GM21360 (cell line): ENCODE results near the gene NAALAD2.
"Not testable (repeated sequence)": the region's sequence is repeated elsewhere in the genome, so short reads cannot be mapped to it uniquely, and the experiment has no call there.

ENCODE experiments used
- ATAC-seq: cut with Tn5 transposase; IDR thresholded peaks from one replicate; pipeline ENCODE4 v1.9.1; 2021; ENCODE audit warnings: mild to moderate bottlenecking, moderate library complexity; ENCODE audit not compliant: unreplicated experiment

NAALAD2 gene

DNA sequence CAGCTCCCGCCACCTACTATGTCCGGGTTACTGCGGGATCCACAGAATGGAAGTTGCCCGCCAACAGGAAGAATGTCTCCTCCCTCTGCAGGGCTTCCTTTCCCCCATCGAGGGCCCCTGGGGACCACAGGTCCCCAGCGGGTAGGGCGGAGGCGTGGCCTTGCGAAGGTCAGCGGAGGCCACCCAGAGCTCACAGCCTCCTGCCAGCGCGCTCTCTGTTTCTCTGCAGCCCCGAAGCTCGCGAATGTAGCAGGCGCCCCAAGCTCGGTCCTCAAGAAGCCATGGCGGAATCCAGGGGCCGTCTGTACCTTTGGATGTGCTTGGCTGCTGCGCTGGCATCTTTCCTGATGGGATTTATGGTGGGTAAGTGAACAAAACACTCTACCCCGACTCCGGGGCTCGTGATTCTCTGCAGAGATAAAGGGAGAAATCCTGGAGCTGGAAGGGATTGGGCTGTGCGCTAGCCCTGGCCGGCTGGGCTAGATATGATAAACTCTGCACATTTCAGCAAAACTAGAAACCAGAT, at the start of gene NAALAD2:
Gene NAALAD2 (plus strand): TSS at position 186 of the 526 bp plus-strand sequence. CDS start 96 bp downstream, at position 282.
- no peak for ATAC-seq

- not testable (repeated sequence) for ATAC-seq
Observed at GRCh38 chr11:90085650-90086049, 48.8 kb upstream of the NAALAD2 start, which contains the start of gene UBTFL1. Gene UBTFL1 (plus strand): TSS chr11:90085950. CDS start chr11:90085950, 0 bp downstream.

DNA sequence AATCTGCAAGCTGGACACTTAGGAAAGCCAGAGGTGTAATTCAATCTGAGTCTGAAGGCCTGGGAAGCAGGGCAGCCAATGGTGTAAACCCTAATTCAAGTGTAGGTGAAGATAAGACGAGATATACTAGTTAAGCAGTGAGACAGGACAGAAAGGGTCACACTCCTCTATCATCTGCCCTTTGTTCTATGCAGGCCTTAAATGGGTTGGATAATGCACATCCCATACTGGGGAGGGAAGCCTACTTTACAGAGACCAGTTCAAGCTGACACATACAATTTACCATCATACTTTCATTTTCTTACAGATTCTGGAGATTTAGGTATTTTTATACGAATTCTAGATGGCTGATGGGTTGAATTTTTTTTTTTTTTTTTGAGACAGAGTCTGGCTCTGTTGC, 45.7 kb upstream of the NAALAD2 start:
- not testable (repeated sequence) for ATAC-seq

DNA sequence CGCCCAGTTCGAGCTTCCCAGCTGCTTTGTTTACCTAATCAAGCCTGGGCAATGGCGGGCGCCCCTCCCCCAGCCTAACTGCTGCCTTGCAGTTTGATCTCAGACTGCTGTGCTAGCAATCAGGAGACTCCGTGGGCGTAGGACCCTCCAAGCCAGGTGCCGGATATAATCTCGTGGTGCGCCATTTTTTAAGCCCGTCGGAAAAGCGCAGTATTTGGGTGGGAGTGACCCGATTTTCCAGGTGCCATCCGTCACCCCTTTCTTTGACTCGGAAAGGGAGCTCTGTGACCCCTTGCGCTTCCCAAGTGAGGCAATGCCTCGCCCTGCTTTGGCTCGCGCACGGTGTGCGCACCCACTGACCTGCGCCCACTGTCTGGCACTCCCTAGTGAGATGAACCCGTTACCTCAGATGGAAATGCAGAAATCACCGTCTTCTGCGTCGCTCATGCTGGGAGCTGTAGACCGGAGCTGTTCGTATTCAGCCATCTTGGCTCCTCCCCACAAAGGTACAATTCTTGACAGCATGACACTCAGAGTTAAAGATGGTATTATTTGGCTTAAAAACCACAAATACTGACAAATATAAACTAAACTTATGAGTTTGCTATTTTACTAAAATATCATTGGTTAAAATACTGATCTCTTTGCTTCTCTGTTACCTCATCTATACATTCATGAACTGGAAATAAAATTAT, 39.1 kb upstream of the NAALAD2 start:
- not testable (repeated sequence) for ATAC-seq

DNA sequence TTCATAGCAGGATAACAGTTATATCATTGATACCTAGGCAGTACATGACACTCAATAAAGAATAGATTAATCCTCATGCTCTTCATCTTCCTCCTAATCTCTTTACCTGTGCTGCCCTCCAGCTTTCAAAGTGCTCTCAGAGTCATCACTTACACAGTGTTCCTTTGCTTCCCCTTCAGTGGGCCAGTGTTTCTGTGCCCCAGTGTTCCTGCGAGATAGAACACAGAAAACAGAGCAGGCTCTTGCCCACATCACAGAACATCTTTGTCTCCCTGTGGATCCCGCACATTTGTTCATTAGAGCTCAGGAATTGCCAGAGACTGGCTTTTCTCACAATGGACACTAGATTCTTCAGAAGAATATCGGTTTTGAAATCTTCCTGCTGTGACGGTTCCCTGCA, 36.2 kb upstream of the NAALAD2 start:
- ATAC-seq, result not testable (repeated sequence)

DNA sequence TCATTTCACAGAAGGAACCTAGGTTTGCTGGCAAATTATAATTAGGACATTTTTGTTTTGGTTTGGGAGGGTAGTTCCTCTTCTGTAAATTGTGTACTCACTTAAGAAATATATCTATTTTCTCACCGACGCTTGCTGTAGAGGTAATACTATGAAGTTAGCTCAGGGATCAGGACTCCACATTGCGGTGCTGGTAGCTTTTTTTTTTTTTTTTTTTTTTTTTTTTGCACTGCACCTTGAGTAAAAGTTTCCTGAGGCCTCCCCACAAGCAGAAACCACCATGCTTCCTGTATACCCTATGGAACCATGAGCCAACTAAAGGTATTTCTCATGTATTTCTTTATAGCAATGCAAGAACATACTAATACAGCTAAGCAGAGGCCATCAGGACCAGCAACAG, 34.0 kb upstream of the NAALAD2 start:
- ATAC-seq, result no peak

DNA sequence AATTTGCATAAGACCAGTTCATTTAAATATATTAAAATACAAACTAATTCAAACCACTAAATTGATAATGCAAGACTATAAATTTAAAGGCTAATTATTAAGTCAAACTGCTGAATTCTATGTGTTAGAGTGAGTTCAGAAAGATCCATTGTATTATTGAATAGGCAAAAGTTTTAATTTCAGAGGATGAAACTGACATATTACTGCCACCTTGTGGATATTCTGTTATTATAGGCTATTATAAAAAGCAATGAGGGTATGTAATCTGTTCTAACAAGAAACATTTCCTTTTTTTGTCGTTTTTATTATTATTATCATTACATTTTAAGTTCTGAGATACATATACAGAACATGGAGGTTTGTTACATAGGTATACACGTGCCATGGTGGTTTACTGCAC, 20.9 kb upstream of the NAALAD2 start:
- ATAC-seq, result no peak

- ATAC-seq, result no peak
Observed at GRCh38 chr11:90120191-90120590, 14.3 kb upstream of the NAALAD2 start.

DNA sequence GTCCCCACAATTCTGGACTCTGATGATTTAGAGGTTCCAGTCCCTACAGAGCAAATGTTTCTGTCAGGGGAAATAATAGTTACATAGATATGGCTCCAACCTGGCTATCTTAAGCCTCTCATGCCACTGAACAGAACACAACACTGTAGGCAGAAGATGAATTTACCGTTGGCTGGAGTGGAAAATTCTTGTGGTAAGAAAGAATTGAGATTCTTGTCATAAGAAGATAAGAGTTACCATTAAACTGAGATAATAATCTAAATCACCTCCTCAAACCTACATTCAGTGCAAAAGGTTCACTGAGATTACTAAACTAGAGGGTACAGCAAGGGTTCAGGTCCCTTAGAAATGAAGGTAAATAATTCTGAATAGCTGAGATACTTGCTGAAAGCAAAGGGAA, 10.1 kb upstream of the NAALAD2 start:
- no peak for ATAC-seq

- no peak for ATAC-seq
Observed at GRCh38 chr11:90124946-90125345, 9.5 kb upstream of the NAALAD2 start.

GRCh38 chr11:90133560-90134477, 644 bp upstream of the NAALAD2 start:
- ATAC-seq, result no peak

- ATAC-seq, result no peak
Observed at GRCh38 chr11:90135016-90135415, 553 bp downstream of the NAALAD2 start.

DNA sequence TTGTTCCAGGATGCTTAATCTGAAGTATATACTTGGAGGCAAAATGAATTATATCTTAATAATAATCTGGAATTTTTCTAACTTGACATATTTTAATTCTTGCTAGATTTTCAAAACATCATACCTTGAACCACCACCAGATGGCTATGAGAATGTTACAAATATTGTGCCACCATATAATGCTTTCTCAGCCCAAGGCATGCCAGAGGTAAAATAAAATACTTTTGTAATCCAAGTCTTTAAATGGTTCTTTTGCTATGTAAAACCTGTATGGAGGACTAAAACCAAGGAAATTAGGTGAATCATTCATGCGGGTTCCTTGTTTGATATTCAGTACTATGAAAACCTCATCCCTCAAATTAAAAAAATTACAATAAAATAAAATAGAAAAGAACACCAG, 14.4 kb downstream of the NAALAD2 start:
- ATAC-seq, result no peak

- not testable (repeated sequence) for ATAC-seq
Observed at GRCh38 chr11:90166982-90167573, 32.6 kb downstream of the NAALAD2 start.

DNA sequence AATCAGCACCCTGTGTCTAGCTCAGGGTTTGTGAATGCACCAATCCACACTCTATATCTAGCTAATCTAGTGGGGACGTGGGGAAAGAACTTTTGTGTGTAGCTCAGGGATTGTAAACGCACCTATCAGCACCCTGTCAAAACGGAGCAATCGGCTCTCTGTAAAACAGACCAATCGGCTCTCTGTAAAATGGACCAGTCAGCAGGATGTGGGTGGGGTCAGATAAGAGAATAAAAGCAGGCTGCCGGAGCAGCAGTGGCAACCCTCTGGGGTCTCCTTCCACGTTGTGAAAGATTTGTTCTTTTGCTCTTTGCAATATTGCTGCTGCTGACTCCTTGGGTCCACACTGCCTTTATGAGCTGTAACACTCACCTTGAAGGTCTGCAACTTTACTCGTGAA, 33.2 kb downstream of the NAALAD2 start:
- not testable (repeated sequence) for ATAC-seq

DNA sequence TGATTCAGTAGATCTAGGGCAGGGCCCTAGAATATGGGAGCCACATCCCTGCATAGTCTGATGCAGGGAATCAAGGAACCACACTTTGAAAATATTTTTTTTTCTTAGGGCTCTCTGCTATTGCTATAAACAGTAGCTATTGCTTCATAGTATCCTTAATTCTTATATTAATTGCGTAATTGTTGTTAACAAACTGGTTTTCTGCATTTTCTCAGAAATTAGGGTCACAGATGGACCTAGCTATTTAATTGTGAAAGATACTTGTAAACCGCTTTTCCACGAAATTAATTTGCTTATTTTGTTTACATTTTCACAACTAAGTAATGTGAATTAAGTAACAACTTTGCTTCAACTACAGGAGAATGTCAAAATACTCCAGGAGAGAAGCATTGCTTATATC, 34.1 kb downstream of the NAALAD2 start:
- no peak for ATAC-seq

DNA sequence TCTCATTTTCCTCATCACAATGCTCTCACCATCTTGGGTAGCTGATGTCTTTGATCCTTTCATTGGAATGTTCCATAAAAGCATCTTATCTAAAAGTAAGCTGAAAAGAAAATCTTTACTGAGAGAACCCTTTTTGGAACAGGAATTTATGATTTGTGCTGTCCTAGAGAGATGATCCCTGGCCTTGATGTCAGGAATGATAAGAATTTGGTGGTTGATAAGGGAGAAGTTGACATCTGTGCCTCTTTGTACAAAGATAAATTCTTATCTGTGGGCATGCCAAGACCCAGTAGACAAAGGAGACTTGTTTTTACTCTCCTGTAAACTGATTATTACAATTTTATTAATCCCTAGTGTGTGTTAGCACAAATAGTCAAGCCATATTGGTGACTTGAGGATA, 36.9 kb downstream of the NAALAD2 start:
- ATAC-seq, result no peak

GRCh38 chr11:90176069-90176468, 41.6 kb downstream of the NAALAD2 start:
- ATAC-seq, result no peak

- ATAC-seq, result no peak
Observed at GRCh38 chr11:90178751-90179150, 44.3 kb downstream of the NAALAD2 start.

- no peak for ATAC-seq
Observed at GRCh38 chr11:90179923-90180322, 45.5 kb downstream of the NAALAD2 start.

DNA sequence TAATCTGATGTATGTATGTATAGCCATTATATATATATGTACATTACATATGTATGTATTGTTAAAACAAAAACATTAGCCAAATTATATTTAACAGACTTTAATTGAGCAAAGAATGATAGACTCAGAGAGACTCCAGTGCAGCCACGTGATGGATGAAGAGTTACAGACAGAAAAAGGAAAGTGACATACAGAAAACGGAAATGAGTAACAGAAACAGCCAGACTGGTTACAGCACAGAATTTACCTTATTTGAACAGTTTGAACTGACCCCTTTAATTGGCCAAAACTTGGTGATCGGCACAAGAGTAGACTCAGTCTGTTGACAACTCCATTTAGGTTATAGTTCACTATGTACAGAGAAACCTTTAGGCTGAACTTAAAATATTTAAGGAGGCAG, 53.4 kb downstream of the NAALAD2 start:
- ATAC-seq, result no peak
